GM18909 (cell line): ENCODE data around the gene SLC25A15.
"Not testable (repeated sequence)": the region's sequence is repeated elsewhere in the genome, so short reads cannot be mapped to it uniquely, and the experiment has no call there.

Source experiments
- ATAC-seq: cut with Tn5 transposase; IDR thresholded peaks from one replicate; pipeline ENCODE4 v1.9.1; 2021; ENCODE audit warnings: mild to moderate bottlenecking; ENCODE audit not compliant: unreplicated experiment, poor library complexity

SLC25A15 gene

DNA sequence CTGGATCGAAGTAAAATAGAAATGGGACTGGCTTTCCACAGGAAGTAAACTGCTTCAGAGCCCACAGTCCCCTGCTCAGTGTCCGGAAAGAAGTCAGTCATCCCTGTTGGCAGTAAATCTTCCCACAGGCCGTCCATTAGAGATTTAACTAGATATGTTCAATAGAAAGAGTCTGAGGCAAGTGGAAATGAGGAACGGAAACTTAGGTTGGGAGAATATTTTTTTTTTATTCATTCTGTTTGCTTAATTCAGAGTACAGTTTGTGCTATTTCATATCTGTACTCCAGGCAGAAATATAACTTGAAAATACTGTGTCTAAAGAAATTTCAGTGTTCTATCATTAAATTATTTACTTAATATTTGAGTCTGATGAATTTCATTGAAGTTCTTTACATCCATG is 22.7 kb downstream of the SLC25A15 start:
- no peak for ATAC-seq

DNA sequence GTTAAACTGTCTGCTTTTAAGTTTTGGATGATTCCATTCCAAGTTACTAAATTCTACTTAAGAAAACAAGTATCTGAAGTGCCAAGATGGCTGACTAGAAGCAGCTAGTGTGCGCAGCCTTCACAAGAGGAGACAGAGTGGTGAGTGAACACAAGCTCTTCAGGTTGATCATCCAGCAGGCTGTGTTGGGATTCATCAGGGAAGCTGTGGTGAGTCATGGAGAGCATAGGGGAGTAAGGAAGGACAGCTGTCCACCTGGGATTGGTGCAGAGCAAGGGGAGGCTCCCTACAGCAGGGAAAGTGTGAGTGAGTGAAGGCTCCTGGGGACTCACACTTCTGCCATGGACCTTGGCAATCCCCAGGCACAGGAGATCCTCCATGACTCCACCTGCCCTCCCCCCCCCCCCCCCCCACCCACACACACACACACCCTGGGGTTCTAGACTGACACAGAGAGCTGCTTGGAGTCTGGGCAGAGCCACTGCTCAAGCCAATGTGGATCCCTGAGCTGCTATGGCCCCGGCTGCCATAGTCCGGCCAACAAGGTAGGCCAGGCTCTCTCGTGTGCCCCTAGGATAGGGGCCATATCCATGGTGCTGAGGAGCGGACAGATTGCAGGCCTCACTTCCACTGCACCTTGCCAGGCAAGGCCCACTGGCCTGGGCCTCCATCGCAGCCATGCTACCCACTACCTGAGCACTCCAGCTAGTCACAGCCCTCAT is 23.5 kb downstream of the SLC25A15 start:
- no peak for ATAC-seq

DNA sequence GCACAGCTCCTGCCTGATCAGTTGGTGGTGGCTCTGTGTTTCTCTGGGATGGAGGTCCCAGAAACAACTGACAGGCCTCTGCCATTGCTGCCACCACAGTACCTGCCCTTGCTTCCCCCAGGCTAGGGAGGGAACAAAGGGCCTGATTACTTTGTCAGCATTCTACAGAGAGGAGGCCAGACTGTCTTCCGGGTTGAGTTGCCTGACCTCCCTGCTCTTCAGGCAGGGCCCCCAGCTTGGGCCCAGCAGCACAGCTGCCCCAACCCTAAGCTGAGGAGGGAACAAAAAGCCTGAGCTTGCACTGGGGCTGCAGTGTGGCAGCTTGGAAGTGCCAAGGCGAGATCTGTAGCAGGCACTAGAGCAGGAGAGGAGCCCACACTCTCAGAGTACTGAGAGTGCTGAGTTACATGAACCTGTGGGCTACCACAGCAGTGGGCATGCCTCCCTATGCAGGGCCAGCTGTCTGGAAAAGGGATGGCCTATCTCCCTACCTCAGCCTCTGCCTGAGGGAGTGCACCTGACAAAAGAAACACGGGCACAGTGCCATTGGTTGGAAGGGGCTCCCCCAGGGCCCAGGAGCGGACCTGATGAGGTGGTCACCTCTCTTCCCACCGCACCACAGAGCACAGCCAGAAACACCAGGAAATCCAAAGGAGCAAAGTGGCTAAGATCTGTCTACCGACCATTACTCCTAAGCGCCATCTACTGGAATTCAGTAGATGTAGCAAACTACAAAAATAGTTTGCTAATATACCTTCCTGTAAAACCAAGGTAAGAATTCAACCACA is 24.4 kb downstream of the SLC25A15 start:
- no peak for ATAC-seq

DNA sequence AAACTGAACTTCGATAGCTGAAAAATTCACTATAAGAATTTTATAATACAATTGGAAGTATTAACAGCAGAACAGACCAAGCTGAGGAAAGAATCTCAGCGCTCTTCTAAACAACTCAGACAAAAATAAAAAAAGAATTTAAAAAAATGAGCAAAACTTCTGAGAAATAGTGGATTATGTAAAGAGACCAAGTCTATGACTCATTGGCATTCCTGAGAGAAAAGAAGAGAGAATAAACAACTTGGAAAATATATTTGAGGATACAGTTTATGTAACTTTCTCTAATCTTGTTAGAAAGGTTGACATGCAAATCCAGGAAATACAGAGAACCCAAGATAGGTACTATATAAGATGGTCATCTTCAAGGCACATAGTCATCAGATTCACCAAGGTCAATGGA is 25.4 kb downstream of the SLC25A15 start:
- ATAC-seq = no peak

DNA sequence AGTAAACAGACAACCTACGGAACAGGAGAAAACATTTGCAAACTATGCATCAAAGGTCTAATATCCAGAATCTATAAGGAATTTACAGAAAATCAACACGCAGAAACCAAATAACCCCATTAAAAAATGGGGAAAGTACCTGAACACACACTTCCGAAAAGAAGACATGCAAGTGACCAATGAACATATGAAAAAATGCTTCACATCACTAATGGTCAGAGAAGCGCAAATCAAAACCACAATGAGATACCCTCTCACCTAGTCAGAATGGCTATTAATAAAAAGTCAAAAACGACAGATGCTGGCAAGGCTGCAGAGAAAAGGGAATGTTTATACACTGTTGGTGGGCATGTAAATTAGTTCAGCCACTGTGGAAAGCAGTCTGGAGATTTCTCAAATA is 29.5 kb downstream of the SLC25A15 start:
- ATAC-seq = no peak

DNA sequence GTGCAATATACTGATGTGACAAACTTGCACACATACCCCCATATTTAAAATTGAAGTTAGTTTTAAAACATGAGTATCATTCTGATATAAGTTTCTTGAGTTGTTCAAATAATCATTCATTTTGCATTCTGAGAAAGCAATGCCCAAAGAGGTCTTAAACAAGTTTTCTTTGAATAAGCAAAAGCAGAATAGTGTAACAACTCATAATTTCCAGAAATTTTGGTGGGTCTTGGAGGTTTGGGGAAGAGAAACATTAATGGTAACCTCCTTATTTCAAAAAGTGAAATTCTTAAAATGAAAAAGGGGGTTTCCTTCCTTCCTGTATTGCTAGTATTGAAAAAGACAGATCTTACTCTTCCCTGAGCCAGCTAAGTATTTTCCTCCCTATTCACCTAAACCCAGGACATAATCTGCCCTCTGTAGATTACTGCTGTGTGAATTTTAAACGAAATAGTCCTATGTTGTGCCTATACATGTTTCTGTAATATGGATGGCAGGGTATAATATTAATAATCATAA is 30.4 kb downstream of the SLC25A15 start:
- no peak for ATAC-seq

DNA sequence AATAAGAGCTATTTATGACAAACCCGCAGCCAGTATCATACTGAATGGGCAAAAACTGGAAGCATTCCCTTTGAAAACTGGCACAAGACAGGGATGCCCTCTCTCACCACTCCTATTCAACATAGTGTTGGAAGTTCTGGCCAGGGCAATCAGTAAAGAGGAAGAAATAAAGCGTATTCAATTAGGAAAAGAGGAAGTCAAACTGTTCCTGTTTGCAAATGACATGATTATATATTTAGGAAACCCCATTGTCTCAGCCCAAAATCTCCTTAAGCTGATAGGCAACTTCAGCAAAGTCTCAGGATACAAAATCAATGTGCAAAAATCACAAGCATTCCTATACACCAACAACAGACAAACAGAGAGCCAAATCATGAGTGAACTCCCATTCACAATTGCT is 50.3 kb downstream of the SLC25A15 start:
- not testable (repeated sequence) for ATAC-seq

DNA sequence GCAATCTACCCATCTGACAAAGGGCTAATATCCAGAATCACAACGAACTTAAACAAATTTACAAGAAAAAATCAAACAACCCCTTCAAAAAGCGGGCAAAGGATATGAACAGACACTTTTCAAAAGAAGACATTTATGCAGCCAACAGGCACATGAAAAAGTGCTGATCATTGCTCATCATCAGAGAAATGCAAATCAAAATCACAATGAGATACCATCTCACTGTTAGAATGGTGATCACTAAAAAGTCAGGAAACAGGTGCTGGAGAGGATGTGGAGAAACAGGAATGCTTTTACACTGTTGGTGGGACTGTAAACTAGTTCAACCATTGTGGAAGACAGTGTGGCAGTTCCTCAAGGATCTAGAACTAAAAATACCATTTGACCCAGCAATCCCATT is 51.5 kb downstream of the SLC25A15 start:
- ATAC-seq = not testable (repeated sequence)
